ENCODE data around the gene HPSE.
"Not testable (repeated sequence)": the region's sequence is repeated elsewhere in the genome, so short reads cannot be mapped to it uniquely, and the experiment has no call there.

Gene HPSE

GRCh38 chr4:83320548-83320947, 14.1 kb downstream of the HPSE start:
- Mint-ChIP-seq H3K4me3 (no peak overlapping the region), H3K27ac (peak overlapping the region; percentile 73), H3K36me3 (peaks cover 53% of the 10 kb centered on the region)

GRCh38 chr4:83318666-83319065, 16.0 kb downstream of the HPSE start:
- peaks cover 50% of the 10 kb centered on the region for H3K36me3 Mint-ChIP-seq
- CTCF ChIA-PET = no interaction called here
- H3K9me3 Mint-ChIP-seq = no peaks in the 10 kb centered on the region
- no peaks in the 10 kb centered on the region for H3K27me3 Mint-ChIP-seq
- DNase-seq = no peak
- H3K4me3 Mint-ChIP-seq = no peak overlapping the region
- no peak overlapping the region for H3K27ac Mint-ChIP-seq
- peaks cover 19% of the 10 kb centered on the region for H3K4me1 Mint-ChIP-seq

More at GRCh38 chr4:83320548-83320947, 14.1 kb downstream of the HPSE start:
- peaks cover 19% of the 10 kb centered on the region for H3K4me1 Mint-ChIP-seq
- CTCF ChIA-PET = no interaction called here
- no peaks in the 10 kb centered on the region for H3K9me3 Mint-ChIP-seq
- H3K27me3 Mint-ChIP-seq = no peaks in the 10 kb centered on the region
- peak; percentile 42 for DNase-seq

GRCh38 chr4:83317671-83318070, 17.0 kb downstream of the HPSE start:
- Mint-ChIP-seq H3K9me3 (no peaks in the 10 kb centered on the region), H3K4me1 (peaks cover 19% of the 10 kb centered on the region), H3K27ac (no peak overlapping the region), H3K36me3 (peaks cover 50% of the 10 kb centered on the region), H3K27me3 (no peaks in the 10 kb centered on the region), H3K4me3 (no peak overlapping the region)
- no peak for DNase-seq
- CTCF ChIA-PET = no interaction called here

GRCh38 chr4:83316459-83317165, 18.0 kb downstream of the HPSE start:
- Mint-ChIP-seq H3K27me3 (no peaks in the 10 kb centered on the region), H3K4me1 (peaks cover 16% of the 10 kb centered on the region), H3K9me3 (no peaks in the 10 kb centered on the region), H3K4me3 (no peak overlapping the region), H3K36me3 (peaks cover 53% of the 10 kb centered on the region), H3K27ac (no peak overlapping the region)
- no peak for DNase-seq
- CTCF ChIA-PET = interaction anchor here (1.2 kb wide), 1 partner anchor 12 kb away, joined by 3 read pairs; no protein-coding TSS in a partner anchor

- CTCF ChIA-PET = interaction anchor here (1.2 kb wide), 1 partner anchor 14 kb away, joined by 3 read pairs; no protein-coding TSS in a partner anchor
- peaks cover 49% of the 10 kb centered on the region for H3K36me3 Mint-ChIP-seq
- no peaks in the 10 kb centered on the region for H3K9me3 Mint-ChIP-seq
- DNase-seq = no peak
- H3K27me3 Mint-ChIP-seq = no peaks in the 10 kb centered on the region
- H3K27ac Mint-ChIP-seq = no peak overlapping the region
- H3K4me3 Mint-ChIP-seq = no peak overlapping the region
- H3K4me1 Mint-ChIP-seq = peaks cover 9% of the 10 kb centered on the region
Observed at GRCh38 chr4:83315341-83315870, 19.2 kb downstream of the HPSE start.

- H3K36me3 Mint-ChIP-seq = peaks cover 54% of the 10 kb centered on the region
- CTCF ChIA-PET = interaction anchor here (1.5 kb wide), 1 partner anchor 16 kb away, joined by 4 read pairs; no protein-coding TSS in a partner anchor
- H3K4me1 Mint-ChIP-seq = no peaks in the 10 kb centered on the region
- H3K9me3 Mint-ChIP-seq = no peaks in the 10 kb centered on the region
- no peak overlapping the region for H3K27ac Mint-ChIP-seq
- H3K4me3 Mint-ChIP-seq = no peak overlapping the region
- DNase-seq = no peak
- no peaks in the 10 kb centered on the region for H3K27me3 Mint-ChIP-seq
Observed at GRCh38 chr4:83308672-83309071, 26.0 kb downstream of the HPSE start.

GRCh38 chr4:83307920-83308319, 26.7 kb downstream of the HPSE start:
- Mint-ChIP-seq H3K27ac (no peak overlapping the region), H3K4me3 (no peak overlapping the region), H3K36me3 (peaks cover 54% of the 10 kb centered on the region), H3K27me3 (no peaks in the 10 kb centered on the region), H3K4me1 (no peaks in the 10 kb centered on the region), H3K9me3 (no peaks in the 10 kb centered on the region)
- CTCF ChIA-PET = interaction anchor here (1.5 kb wide), 1 partner anchor 16 kb away, joined by 4 read pairs; no protein-coding TSS in a partner anchor
- DNase-seq = no peak

GRCh38 chr4:83305187-83305586, 29.5 kb downstream of the HPSE start:
- CTCF ChIA-PET = no interaction called here
- Mint-ChIP-seq H3K9me3 (no peaks in the 10 kb centered on the region), H3K27me3 (no peaks in the 10 kb centered on the region), H3K4me1 (no peaks in the 10 kb centered on the region), H3K4me3 (no peak overlapping the region), H3K36me3 (peaks cover 55% of the 10 kb centered on the region), H3K27ac (no peak overlapping the region)
- no peak for DNase-seq

- H3K4me1 Mint-ChIP-seq = peaks cover 15% of the 10 kb centered on the region
- no peaks in the 10 kb centered on the region for H3K27me3 Mint-ChIP-seq
- DNase-seq = no peak
- peak overlapping the region; percentile 30 for H3K27ac Mint-ChIP-seq
- peaks cover 36% of the 10 kb centered on the region for H3K36me3 Mint-ChIP-seq
- no peak overlapping the region for H3K4me3 Mint-ChIP-seq
- CTCF ChIA-PET = interaction anchor here (1.2 kb wide), 1 partner anchor 29 kb away, joined by 3 read pairs; no protein-coding TSS in a partner anchor
- H3K9me3 Mint-ChIP-seq = no peaks in the 10 kb centered on the region
Observed at GRCh38 chr4:83297548-83298260, 36.9 kb downstream of the HPSE start.

- peaks cover 22% of the 10 kb centered on the region for H3K36me3 Mint-ChIP-seq
- H3K27me3 Mint-ChIP-seq = no peaks in the 10 kb centered on the region
- peak overlapping the region; percentile 4 for H3K27ac Mint-ChIP-seq
- no peak for DNase-seq
- CTCF ChIA-PET = interaction anchor here (1.6 to 2.6 kb wide), 3 partner anchors 9 to 95 kb away, joined by 3 to 9 read pairs (median 3); partner anchors contain the start of gene COQ2
- peaks cover 6% of the 10 kb centered on the region for H3K9me3 Mint-ChIP-seq
- H3K4me1 Mint-ChIP-seq = peaks cover 12% of the 10 kb centered on the region
- H3K4me3 Mint-ChIP-seq = no peak overlapping the region
Observed at GRCh38 chr4:83293305-83294046, 41.2 kb downstream of the HPSE start.

- H3K27me3 Mint-ChIP-seq, H3K4me3 Mint-ChIP-seq, DNase-seq, CTCF ChIA-PET, H3K9me3 Mint-ChIP-seq, H3K4me1 Mint-ChIP-seq, H3K27ac Mint-ChIP-seq: not testable (repeated sequence)
- H3K36me3 Mint-ChIP-seq = peaks cover 11% of the 10 kb centered on the region
Observed at GRCh38 chr4:83290059-83290774, 44.4 kb downstream of the HPSE start.

- H3K9me3 Mint-ChIP-seq, H3K4me3 Mint-ChIP-seq, CTCF ChIA-PET, H3K36me3 Mint-ChIP-seq, H3K27me3 Mint-ChIP-seq, H3K27ac Mint-ChIP-seq, DNase-seq: not testable (repeated sequence)
- peaks cover 18% of the 10 kb centered on the region for H3K4me1 Mint-ChIP-seq
Observed at GRCh38 chr4:83288381-83288780, 46.3 kb downstream of the HPSE start.

- peak; percentile 38 for DNase-seq
- Mint-ChIP-seq H3K36me3 (peaks cover 3% of the 10 kb centered on the region), H3K27me3 (no peaks in the 10 kb centered on the region)
Observed at GRCh38 chr4:83285055-83285407, 49.6 kb downstream of the HPSE start.

More at GRCh38 chr4:83285055-83285407, 49.6 kb downstream of the HPSE start:
- CTCF ChIA-PET = interaction anchor here (0.8 to 5.5 kb wide), 13 partner anchors 9 to 250 kb away, joined by 3 to 43 read pairs (median 6); partner anchors contain the start of genes COPS4, HELQ and MRPS18C
- Mint-ChIP-seq H3K4me1 (peaks cover 48% of the 10 kb centered on the region), H3K27ac (peak overlapping the region; percentile 99), H3K4me3 (peak overlapping the region; percentile 92), H3K9me3 (peaks cover 1% of the 10 kb centered on the region)
